GM19025 (cell line): ENCODE measurements around the gene CBX8.

Experiments
- ATAC-seq: cut with Tn5 transposase; IDR thresholded peaks from one replicate; pipeline ENCODE4 v1.9.1; 2021; ENCODE audit warnings: mild to moderate bottlenecking, low read depth, moderate library complexity; ENCODE audit not compliant: unreplicated experiment

The CBX8 gene

DNA sequence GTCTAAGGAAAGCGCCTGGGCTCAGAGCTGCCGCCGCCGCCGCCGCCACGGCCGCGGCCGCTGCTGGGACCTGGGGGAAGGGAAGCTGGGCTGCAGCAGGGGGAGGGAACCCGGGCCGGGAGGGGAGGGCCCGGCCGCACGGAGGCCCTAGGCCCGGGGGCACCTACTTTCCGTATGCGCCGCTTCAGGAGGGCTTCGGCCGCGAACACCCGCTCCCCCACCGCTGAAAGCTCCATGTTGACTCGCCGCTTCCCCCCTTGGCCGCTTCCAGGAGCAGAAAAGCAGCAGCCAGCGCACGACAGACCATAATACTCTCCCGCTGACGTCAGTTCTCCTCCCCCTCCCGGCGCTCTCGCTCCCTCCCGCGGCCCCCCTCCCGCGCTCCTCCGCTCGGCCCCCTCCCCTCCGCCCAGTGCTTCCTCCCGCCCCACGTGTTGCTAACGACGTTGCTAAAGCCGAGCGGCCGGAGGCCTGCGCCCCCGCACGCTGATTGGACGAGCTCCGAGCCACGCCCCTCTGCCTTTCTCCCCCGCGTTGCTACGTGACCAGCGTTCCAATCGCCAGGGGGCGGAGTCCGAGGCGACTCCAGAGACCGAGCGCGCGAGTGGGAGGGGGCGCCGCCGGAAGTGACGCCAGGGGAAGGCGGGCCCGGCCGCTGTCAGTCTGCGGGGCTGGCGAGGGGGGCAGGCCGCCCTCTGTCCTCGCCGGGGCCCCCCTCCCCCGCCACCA, at the start of gene CBX8:
Gene CBX8 (minus strand): TSS at position 315 of the 729 bp plus-strand sequence. CDS start 79 bp downstream, at position 236.
- ATAC-seq, result peak; percentile 89

- ATAC-seq, result no peak
Measured at GRCh38 chr17:79845601-79845949, 48.7 kb upstream of the CBX8 start.

- no peak for ATAC-seq
Measured at GRCh38 chr17:79844869-79845600, 48.2 kb upstream of the CBX8 start.

- ATAC-seq, result no peak
Measured at GRCh38 chr17:79843816-79844800, 47.2 kb upstream of the CBX8 start.

DNA sequence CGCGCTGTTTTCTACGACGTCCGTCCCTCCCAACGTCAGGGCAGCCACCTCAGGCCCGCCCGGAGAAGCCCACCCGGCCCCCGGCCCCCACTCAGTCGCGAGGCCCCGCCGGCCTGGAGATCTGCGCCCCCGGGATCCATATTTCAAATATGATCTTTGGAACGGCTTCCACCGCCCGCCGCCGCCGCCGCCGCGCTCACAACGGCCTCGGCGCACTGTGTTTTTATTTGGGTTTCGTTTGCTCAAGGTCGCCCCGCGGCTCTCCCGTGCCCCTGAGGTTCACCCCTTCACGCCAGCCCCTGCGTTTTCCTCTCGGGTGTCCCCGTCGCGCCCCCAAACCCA, 46.6 kb upstream of the CBX8 start:
- ATAC-seq, result no peak

DNA sequence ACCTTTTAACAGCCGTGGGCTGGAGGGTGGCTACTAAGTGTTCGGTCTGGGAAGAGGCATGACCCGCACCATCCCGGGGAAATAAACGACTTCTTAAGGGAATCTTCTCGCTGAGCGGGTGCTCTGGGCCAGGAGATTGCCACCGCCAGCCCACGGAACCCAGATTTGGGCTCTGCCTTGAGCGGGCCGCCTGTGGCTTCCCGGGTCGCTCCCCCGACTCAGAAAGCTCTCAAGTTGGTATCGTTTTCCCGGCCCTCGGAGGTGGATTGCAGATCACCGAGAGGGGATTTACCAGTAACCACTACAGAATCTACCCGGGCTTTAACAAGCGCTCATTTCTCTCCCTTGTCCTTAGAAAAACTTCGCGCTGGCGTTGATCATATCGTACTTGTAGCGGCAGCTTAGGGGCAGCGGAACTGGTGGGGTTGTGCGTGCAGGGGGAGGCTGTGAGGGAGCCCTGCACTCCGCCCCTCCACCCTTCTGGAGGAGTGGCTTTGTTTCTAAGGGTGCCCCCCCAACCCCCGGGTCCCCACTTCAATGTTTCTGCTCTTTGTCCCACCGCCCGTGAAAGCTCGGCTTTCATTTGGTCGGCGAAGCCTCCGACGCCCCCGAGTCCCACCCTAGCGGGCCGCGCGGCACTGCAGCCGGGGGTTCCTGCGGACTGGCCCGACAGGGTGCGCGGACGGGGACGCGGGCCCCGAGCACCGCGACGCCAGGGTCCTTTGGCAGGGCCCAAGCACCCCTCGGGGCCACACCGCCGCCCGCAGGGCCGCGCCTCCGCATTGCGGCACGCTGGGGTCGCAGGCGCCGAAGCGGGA, 46.0 kb upstream of the CBX8 start:
- no peak for ATAC-seq

DNA sequence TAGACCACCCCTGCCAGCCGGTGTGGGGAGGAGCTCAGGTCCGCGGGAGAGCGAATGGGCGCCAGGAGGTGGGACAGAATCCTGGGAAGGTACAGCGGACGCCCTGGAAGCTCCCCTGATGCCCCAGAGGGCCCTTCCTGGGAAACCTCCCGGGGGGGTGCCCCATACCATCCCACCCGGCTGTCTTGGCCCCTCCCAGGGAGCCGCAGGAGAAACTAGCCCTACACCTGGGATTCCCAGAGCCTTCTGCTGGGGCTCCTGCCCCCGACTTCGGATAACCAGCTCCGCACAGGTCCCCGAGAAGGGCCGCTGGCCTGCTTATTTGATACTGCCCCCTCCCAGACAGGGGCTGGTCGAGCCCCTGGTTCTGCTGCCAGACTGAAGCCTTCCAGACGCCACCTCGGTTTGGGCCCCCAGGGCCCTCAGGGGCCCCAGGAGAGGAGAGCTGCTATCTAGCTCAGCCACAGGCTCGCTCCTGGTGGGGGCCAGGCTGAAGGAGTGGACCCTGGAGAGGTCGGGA, 45.3 kb upstream of the CBX8 start:
- no peak for ATAC-seq

DNA sequence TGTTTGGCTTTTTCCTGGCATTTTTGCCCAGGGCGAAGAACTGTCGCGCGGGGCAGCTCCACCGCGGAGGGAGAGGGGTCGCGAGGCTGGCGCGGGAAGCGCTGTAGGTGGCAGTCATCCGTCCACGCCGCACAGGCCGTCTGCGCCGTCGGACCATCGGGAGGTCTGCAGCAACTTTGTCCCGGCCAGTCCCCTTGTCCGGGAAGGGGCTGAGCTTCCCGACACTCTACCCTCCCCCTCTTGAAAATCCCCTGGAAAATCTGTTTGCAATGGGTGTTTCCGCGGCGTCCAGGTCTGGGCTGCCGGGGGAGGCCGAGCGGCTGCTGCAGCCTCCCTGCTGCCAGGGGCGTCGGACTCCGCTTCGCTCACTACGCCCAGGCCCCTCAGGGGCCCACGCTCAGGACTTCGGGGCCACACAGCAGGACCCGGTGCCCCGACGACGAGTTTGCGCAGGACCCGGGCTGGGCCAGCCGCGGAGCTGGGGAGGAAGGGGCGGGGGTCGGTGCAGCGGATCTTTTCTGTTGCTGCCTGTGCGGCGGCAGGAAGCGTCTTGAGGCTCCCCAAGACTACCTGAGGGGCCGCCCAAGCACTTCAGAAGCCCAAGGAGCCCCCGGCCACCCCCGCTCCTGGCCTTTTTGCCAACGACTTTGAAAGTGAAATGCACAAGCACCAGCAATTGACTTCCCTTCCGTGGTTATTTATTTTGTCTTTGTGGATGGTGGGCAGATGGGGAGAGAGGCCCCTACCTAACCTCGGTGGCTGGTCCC, 44.7 kb upstream of the CBX8 start:
- ATAC-seq, result no peak

- ATAC-seq, result no peak
Measured at GRCh38 chr17:79840989-79841286, 44.1 kb upstream of the CBX8 start.

DNA sequence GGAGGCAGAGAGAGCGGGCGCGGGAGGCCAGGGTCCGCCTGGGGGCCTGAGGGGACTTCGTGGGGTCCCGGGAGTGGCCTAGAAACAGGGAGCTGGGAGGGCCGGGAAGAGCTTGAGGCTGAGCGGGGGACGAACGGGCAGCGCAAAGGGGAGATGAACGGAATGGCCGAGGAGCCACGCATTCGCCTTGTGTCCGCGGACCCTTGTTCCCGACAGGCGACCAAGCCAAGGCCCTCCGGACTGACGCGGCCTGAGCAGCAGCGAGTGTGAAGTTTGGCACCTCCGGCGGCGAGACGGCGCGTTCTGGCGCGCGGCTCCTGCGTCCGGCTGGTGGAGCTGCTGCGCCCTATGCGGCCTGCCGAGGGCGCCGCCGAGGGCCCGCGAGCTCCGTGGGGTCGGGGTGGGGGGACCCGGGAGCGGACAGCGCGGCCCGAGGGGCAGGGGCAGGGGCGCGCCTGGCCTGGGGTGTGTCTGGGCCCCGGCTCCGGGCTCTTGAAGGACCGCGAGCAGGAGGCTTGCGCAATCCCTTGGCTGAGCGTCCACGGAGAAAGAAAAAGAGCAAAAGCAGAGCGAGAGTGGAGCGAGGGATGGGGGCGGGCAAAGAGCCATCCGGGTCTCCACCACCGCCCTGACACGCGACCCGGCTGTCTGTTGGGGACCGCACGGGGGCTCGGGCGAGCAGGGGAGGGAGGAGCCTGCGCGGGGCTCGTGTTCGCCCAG, 43.6 kb upstream of the CBX8 start:
- no peak for ATAC-seq

DNA sequence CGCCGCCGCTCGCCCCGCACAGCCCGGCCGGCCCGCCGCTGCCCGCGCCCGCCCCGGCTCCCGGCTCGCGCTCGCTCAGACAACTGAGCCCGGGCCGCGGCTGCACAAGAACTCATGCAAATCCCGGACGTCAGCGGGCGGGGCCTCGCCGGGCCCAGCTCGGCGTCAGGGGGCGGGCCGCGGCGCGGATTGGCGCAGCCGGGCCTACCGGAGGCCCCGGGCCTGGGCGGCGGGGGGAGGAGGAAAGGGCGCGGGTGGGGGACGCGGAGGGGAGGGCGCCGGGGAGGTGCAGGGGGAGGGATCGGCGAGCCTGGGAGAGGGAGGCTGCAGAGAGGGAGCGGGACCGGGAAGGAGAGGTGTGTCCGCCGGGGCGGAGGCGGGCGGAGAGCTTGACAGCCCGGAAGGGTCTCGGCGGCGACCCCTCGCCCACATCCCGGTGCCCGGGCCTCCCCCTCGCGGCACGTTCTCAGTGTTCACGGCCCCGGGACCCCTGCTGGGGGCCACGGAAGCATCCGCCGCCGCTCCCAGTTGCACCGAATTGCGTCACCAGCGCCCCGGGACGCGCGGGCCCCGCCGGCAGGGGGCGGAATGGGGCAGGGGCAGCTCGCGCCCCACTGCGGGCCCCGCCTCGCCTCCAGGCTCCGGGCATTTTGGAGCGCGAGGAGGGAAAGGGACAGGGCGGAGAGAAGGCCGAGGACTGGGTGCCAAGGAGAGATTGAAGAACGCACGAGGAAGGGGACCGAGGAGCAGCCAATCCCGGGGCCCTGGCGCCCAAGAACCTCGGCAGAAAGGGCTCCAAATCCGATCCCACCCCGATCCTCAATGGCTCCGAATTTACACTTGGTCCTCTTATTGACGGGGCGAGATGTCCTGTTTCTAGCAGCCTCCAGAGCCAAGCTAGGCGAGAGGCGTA, 42.7 kb upstream of the CBX8 start, which contains the start of gene CBX4:
Gene CBX4 (minus strand): TSS at position 85 of the 913 bp plus-strand sequence. CDS start 189 bp downstream, outside the sequence.
- peak; percentile 65 for ATAC-seq

DNA sequence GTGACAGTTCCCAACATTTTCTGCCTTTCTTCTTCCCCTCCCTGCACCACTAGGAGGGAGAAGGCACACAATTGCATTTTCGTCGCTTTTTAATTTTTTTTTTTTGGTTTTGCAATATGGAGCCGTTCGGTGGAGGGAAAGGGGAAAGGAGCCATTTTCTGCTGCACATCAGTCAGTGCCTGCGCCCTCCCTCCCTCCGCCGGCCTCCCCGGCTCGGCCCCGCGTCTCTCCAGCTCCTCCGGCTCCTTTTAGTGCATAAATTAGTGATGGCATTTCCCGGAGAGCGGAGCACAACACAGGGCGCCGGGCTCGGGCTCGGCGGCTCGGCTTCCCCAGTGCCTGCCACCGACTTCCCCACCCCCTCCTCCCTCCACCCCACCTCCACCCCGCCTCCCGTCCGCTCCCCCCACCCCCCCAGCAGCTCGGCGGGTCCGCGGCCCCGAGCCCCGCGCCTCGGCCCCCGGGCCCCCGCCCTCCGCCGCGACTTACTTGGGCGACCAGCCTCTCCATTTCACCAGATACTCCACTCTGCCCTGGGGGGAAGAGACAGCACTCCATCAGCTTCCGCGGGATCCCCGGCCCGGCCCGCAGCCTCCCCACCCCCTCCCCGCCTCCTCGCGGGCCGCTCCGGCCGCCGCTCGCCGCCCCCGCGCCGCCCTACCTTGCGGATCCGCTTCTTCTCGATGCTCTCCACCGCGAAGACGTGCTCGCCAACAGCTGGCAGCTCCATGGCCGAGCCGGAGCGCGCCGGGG, 41.8 kb upstream of the CBX8 start:
- peak; percentile 17 for ATAC-seq

- ATAC-seq, result no peak
Measured at GRCh38 chr17:79837888-79838521, 41.1 kb upstream of the CBX8 start.

GRCh38 chr17:79836972-79837887, 40.4 kb upstream of the CBX8 start:
- peak; percentile 41 for ATAC-seq

DNA sequence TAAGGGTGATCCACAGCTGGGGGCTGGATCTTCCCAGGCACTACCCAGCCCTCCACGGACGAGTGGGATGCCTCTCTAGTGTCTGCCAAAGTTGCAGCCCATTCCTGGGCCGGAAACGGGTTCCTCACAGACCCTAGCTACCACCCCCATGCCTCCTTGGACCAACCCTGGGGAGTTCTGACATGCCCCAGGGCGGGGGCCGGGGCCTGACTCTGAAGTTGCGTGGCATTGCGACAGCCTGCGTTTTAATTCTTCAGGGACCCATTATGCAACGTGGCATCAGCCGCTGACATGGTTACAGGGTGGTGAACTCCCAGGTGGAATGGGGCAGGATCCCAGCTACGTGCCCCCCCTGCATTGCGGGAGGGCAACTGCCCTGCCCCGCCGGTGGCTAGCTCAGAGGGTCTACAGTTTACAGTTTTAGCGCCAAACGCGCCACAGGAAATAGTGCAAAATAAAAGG, 39.7 kb upstream of the CBX8 start:
- ATAC-seq, result no peak
